HL-60 (cell line): ENCODE data around the gene ANKRD44.
A peak's percentile ranks its signal among the peaks of the same experiment; 100 is the strongest.

ENCODE experiments used
- DNase-seq, 2 experiments: peaks; one replicate each; pipeline ENCODE4 v3.0.0-alpha.2; 2010 to 2020; ENCODE audit warnings: low read depth in 1 of 2, low spot score in 1 of 2
- H3K27ac ChIP-seq: fragments of 250-450 bp; sonication (Bioruptor Pico); replicated peaks from 2 replicates; pipeline ENCODE4 v1.5.1; 2020; ENCODE audit warnings: mild to moderate bottlenecking, moderate library complexity
- H3K27me3 ChIP-seq: fragments of 250-450 bp; sonication (Bioruptor Pico); 2 replicates; pipeline ENCODE4 v1.5.1; 2021; ENCODE audit warnings: mild to moderate bottlenecking, moderate library complexity; ENCODE audit not compliant: insufficient read depth, poor library complexity, severe bottlenecking
- H3K4me3 ChIP-seq: replicated peaks from 2 replicates; pipeline ENCODE4 v1.5.1; 2011; ENCODE audit warnings: mild to moderate bottlenecking, control low read depth, low read length; ENCODE audit not compliant: insufficient read depth
- GABPA ChIP-seq: IDR thresholded peaks from 2 replicates; pipeline ENCODE4 v1.6.1; 2012; ENCODE audit warnings: low read depth
- POLR2AphosphoS5 ChIP-seq: IDR thresholded peaks from 2 replicates; pipeline ENCODE4 v1.6.1; 2012; ENCODE audit warnings: low read depth
- SPI1 ChIP-seq: IDR thresholded peaks from 2 replicates; pipeline ENCODE4 v1.6.1; 2012; ENCODE audit warnings: low read depth, mild to moderate bottlenecking, borderline replicate concordance
- TF ChIP-seq, protein P1 (sequence below): IDR thresholded peaks from 2 replicates; pipeline ENCODE4 v1.6.1; 2012; ENCODE audit warnings: low read depth; ENCODE audit not compliant: insufficient replicate concordance
- TF ChIP-seq, protein P2 (sequence below): IDR thresholded peaks from one replicate; pipeline ENCODE4 v1.5.1; 2011; ENCODE audit warnings: low read length, control low read depth, inconsistent platforms; ENCODE audit not compliant: insufficient read depth

The ANKRD44 gene

DNA sequence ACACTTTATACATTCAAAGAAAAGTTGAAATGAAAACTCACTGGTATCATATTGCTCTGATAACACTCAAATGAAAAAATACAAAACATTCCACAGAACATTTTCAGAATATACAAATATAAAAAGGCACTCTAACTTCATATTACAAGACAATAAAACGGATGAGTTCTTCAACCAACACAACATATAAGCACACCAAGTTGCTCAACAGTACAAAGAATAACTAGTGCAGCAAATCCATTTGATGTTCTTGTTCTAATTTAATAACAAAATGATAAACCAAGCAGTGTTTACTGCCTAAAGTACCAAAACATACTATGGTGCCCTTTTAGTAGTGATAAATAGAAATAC, 323.3 kb downstream of the ANKRD44 start:
- Histone ChIP-seq H3K27ac (peak overlapping the region; percentile 80), H3K4me3 (no peak overlapping the region), H3K27me3 (no peaks in the 10 kb centered on the region)
- no peak for DNase-seq
- TF ChIP-seq GABPA (no peak), SPI1 (no peak), POLR2AphosphoS5 (no peak)
- TF ChIP-seq, protein P1, sequence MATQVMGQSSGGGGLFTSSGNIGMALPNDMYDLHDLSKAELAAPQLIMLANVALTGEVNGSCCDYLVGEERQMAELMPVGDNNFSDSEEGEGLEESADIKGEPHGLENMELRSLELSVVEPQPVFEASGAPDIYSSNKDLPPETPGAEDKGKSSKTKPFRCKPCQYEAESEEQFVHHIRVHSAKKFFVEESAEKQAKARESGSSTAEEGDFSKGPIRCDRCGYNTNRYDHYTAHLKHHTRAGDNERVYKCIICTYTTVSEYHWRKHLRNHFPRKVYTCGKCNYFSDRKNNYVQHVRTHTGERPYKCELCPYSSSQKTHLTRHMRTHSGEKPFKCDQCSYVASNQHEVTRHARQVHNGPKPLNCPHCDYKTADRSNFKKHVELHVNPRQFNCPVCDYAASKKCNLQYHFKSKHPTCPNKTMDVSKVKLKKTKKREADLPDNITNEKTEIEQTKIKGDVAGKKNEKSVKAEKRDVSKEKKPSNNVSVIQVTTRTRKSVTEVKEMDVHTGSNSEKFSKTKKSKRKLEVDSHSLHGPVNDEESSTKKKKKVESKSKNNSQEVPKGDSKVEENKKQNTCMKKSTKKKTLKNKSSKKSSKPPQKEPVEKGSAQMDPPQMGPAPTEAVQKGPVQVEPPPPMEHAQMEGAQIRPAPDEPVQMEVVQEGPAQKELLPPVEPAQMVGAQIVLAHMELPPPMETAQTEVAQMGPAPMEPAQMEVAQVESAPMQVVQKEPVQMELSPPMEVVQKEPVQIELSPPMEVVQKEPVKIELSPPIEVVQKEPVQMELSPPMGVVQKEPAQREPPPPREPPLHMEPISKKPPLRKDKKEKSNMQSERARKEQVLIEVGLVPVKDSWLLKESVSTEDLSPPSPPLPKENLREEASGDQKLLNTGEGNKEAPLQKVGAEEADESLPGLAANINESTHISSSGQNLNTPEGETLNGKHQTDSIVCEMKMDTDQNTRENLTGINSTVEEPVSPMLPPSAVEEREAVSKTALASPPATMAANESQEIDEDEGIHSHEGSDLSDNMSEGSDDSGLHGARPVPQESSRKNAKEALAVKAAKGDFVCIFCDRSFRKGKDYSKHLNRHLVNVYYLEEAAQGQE, result no peak
- TF ChIP-seq, protein P2, sequence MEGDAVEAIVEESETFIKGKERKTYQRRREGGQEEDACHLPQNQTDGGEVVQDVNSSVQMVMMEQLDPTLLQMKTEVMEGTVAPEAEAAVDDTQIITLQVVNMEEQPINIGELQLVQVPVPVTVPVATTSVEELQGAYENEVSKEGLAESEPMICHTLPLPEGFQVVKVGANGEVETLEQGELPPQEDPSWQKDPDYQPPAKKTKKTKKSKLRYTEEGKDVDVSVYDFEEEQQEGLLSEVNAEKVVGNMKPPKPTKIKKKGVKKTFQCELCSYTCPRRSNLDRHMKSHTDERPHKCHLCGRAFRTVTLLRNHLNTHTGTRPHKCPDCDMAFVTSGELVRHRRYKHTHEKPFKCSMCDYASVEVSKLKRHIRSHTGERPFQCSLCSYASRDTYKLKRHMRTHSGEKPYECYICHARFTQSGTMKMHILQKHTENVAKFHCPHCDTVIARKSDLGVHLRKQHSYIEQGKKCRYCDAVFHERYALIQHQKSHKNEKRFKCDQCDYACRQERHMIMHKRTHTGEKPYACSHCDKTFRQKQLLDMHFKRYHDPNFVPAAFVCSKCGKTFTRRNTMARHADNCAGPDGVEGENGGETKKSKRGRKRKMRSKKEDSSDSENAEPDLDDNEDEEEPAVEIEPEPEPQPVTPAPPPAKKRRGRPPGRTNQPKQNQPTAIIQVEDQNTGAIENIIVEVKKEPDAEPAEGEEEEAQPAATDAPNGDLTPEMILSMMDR, result no peak

DNA sequence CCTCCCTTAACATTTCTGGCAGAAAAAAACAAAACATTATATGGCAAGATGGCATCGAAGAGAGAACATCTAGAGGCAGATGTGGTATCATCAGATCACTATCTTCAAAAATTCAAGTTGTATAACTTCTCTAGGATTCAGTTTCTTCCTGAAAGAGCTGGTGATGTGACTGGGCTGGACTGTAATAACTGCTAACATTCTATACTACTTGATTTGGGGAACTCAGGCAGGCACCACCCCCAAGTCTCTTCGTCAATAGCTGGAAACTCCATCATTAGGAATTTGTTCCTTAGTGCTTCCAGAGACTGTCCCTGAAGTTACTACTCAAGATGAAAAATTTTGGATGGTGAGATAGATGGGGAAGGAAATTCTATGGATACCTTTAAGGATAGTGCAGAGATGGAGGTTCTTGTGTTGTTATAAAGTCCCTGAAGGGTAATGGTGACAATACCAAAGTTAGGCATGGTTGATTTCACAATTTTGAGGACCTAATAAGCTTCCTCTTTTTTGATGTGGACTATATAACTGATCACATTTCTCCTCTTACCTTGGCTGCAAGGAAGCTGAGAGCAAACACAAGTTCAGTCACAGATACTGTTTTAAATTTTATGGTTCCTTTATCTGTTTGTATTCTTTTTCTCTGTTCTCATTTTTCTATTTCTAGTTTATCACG, 324.9 kb downstream of the ANKRD44 start:
- peak; percentile 60 for TF ChIP-seq SPI1
- TF ChIP-seq GABPA, result no peak
- TF ChIP-seq, protein P1, result peak; percentile 25
- TF ChIP-seq, protein P2, result no peak
- TF ChIP-seq POLR2AphosphoS5, result no peak; the same call in 1 of the 2 replicates
- DNase-seq, result peak; percentile 63 to 77

DNA sequence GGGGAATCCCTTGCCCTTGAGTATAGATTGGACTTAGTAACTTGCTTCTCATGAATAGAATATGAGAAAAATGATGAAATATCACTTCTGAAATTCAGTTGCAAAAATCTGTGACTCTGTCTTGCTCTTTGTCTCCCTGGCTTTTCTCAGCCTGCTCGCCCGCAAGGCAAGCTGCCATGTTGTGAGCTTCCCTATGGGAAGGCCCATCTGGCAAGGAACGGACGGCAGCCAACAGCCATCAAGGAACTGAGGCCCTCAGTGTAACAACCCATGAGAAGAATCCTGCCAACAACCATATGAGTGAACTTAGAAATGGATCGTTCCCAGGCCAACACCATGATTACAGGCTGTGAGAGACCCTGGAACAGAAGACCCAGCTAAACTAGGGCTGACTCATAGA, 325.7 kb downstream of the ANKRD44 start:
- no peak overlapping the region for H3K4me3 ChIP-seq
- H3K27me3 ChIP-seq, result no peaks in the 10 kb centered on the region
- DNase-seq, result no peak
- H3K27ac ChIP-seq, result peak overlapping the region; percentile 80
- TF ChIP-seq SPI1 (no peak), GABPA (no peak), POLR2AphosphoS5 (no peak)
- TF ChIP-seq, protein P1, result no peak
- TF ChIP-seq, protein P2, result no peak

More for the DNA sequence above, 324.9 kb downstream of the ANKRD44 start:
- H3K27ac ChIP-seq, result peak overlapping the region; percentile 80
- no peak overlapping the region for H3K4me3 ChIP-seq
- no peaks in the 10 kb centered on the region for H3K27me3 ChIP-seq
